CD1c-positive myeloid dendritic cell (primary cell): ENCODE measurements around the gene GALT.
"Not testable (repeated sequence)": the region's sequence is repeated elsewhere in the genome, so short reads cannot be mapped to it uniquely, and the experiment has no call there.

ENCODE experiments used
- DNase-seq: peaks from one replicate; pipeline ENCODE4 v3.0.0-alpha.2; 2016; ENCODE audit errors: extremely low spot score

Gene GALT

GRCh38 chr9:34627716-34628655 lies 18.5 kb upstream of the GALT start:
- no peak for DNase-seq

- DNase-seq, result peak; percentile 48
These were observed 17.6 kb upstream of the GALT start, which contains the start of gene ARID3C for GRCh38 chr9:34628656-34629490. ARID3C (minus strand) TSS chr9:34629066; CDS start chr9:34628014, 1,052 bp downstream.

- no peak for DNase-seq
These were observed 17.0 kb upstream of the GALT start for GRCh38 chr9:34629491-34629808.

GRCh38 chr9:34630402-34631154 lies 15.9 kb upstream of the GALT start:
- no peak for DNase-seq

- DNase-seq, result no peak
These were observed 13.3 kb upstream of the GALT start for GRCh38 chr9:34633166-34633565.

- DNase-seq, result peak; percentile 77
These were observed 12.5 kb upstream of the GALT start for GRCh38 chr9:34633851-34634550.

- no peak for DNase-seq
These were observed 11.8 kb upstream of the GALT start for GRCh38 chr9:34634551-34635248.

- no peak for DNase-seq
These were observed 10.9 kb upstream of the GALT start for GRCh38 chr9:34635556-34635955.

- DNase-seq, result no peak
These were observed 9.6 kb upstream of the GALT start for GRCh38 chr9:34636791-34637355.

- DNase-seq, result peak; percentile 96
These were observed 8.9 kb upstream of the GALT start, which contains the start of gene SIGMAR1 for GRCh38 chr9:34637356-34638137. SIGMAR1 (minus strand) TSS chr9:34637787; CDS start chr9:34637697, 90 bp downstream.

- no peak for DNase-seq
These were observed 8.4 kb upstream of the GALT start for GRCh38 chr9:34638138-34638445.

- not testable (repeated sequence) for DNase-seq
These were observed 7.2 kb upstream of the GALT start for GRCh38 chr9:34639322-34639721.

- DNase-seq, result no peak
These were observed 3.8 kb upstream of the GALT start for GRCh38 chr9:34642679-34643078.

GRCh38 chr9:34644766-34645314 lies 1.6 kb upstream of the GALT start:
- DNase-seq, result no peak

- peak; percentile 16 for DNase-seq
These were observed 569 bp downstream of the GALT start for GRCh38 chr9:34647084-34647403.

- no peak for DNase-seq
These were observed 1.2 kb downstream of the GALT start for GRCh38 chr9:34647651-34648050.

- DNase-seq, result no peak
These were observed 2.2 kb downstream of the GALT start for GRCh38 chr9:34648673-34649072.

GRCh38 chr9:34650816-34651215 lies 4.3 kb downstream of the GALT start:
- DNase-seq, result no peak

GRCh38 chr9:34651321-34651720 lies 4.8 kb downstream of the GALT start:
- DNase-seq, result no peak
